MCF 10A (cell line): Measurements from ENCODE around the gene OSM. TPM values are rescaled to one million over a fixed set of nuclear protein-coding genes. Genes with fewer than 3 reads are reported as not detected.

Experiments
- BruUV-seq: library from RNA; stranded (reverse); fragments of 400-500 nt; replicated peaks from 2 replicates; lab custom pipeline; 2021; lab: Mats Ljungman, UMichigan
- CTCF ChIA-PET: fragments of 300-600 bp; sonication (Branson Sonifier 250); formaldehyde crosslinking; extraction: SDS; loops from one replicate; lab custom pipeline; 2021; ENCODE audit warnings: antibody characterized with exemption, inconsistent platforms; lab: Yijun Ruan, JAX
- POLR2A ChIA-PET: fragments of 300-600, 350-650 bp; sonication (Branson Sonifier 250); formaldehyde crosslinking; extraction: SDS; loops from one replicate; lab custom pipeline; 2020; ENCODE audit warnings: antibody characterized with exemption, inconsistent platforms; lab: Yijun Ruan, JAX
- DNase-seq: peaks from one replicate; pipeline ENCODE4 v3.0.0-alpha.2; 2018; ENCODE audit not compliant: unreplicated experiment
- H3K27ac Mint-ChIP-seq: one replicate; pipeline ENCODE4 v1.8.0; 2022; ENCODE audit warnings: mild to moderate bottlenecking, low read depth, mixed read lengths; ENCODE audit not compliant: unreplicated experiment
- H3K27me3 Mint-ChIP-seq: one replicate; pipeline ENCODE4 v1.8.0; 2022; ENCODE audit warnings: mixed read lengths; ENCODE audit not compliant: insufficient read depth, unreplicated experiment
- H3K36me3 Mint-ChIP-seq: one replicate; pipeline ENCODE4 v1.8.0; 2022; ENCODE audit warnings: mild to moderate bottlenecking, moderate library complexity, mixed read lengths; ENCODE audit not compliant: insufficient read depth, unreplicated experiment
- H3K4me1 Mint-ChIP-seq: one replicate; pipeline ENCODE4 v1.8.0; 2022; ENCODE audit warnings: mixed read lengths; ENCODE audit not compliant: insufficient read depth, unreplicated experiment
- H3K4me3 Mint-ChIP-seq: one replicate; pipeline ENCODE4 v1.8.0; 2022; ENCODE audit warnings: mild to moderate bottlenecking, moderate library complexity, mixed read lengths; ENCODE audit not compliant: unreplicated experiment
- H3K9me3 Mint-ChIP-seq: one replicate; pipeline ENCODE4 v1.8.0; 2022; ENCODE audit warnings: mixed read lengths; ENCODE audit not compliant: unreplicated experiment
- CTCF ChIP-seq: fragments of 200-600 bp; IDR thresholded peaks from one replicate; pipeline ENCODE4 v1.8.0; 2022; ENCODE audit warnings: antibody characterized with exemption, mild to moderate bottlenecking; ENCODE audit not compliant: unreplicated experiment
- intact Hi-C: fragments of 100-400 bp; cut with micrococcal nuclease; formaldehyde crosslinking; loops from 2 replicates; pipeline ENCODE4 v1.14.1; 2022
- total RNA-seq: library from RNA; stranded (reverse); gene quantifications from 2 replicates; pipeline ENCODE4 v1.2.3, GENCODE V29; 2022

OSM gene
- total RNA-seq, 1 experiment from 2014 or later: not detected

DNA sequence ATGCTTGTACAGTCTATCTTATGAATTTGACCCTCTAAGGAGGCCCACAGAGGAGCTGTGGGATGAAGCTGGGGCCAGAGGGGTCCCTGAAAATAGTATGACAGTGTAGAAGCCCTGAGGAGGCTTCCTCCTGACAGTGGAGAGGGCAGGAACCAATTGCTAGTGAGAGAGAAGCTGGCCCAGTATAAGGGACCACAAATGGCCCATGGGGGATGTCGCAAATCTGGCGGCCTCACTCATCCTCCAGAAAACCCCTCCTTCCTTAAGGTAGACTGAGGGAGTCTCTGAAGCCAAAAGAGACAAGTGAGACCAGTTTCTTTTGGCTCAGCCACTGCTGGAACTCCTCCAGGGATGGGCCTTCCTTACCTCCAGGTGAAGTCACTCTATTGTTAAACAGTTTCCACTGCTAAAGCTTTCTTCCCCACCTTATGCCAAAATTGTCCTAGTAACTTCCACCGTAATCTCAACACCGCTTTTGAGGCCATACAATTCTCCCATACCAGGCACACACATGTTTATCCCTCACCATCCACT lies 40.5 kb upstream of the OSM start:
- Mint-ChIP-seq H3K27ac (no peak overlapping the region), H3K27me3 (no peaks in the 10 kb centered on the region), H3K36me3 (no peaks in the 10 kb centered on the region), H3K4me1 (peaks cover 66% of the 10 kb centered on the region), H3K9me3 (no peaks in the 10 kb centered on the region), H3K4me3 (no peak overlapping the region)
- no TSS peak for BruUV-seq
- ChIA-PET POLR2A (interaction anchor here (1.0 kb wide), 1 partner anchor 16 kb away, joined by 3 read pairs; no protein-coding TSS in a partner anchor), CTCF (interaction anchor here (0.6 kb wide), 1 partner anchor 12 kb away, joined by 3 read pairs; no protein-coding TSS in a partner anchor)
- no peak for TF ChIP-seq CTCF
- intact Hi-C loops: no loop called here
- DNase-seq: no peak

DNA sequence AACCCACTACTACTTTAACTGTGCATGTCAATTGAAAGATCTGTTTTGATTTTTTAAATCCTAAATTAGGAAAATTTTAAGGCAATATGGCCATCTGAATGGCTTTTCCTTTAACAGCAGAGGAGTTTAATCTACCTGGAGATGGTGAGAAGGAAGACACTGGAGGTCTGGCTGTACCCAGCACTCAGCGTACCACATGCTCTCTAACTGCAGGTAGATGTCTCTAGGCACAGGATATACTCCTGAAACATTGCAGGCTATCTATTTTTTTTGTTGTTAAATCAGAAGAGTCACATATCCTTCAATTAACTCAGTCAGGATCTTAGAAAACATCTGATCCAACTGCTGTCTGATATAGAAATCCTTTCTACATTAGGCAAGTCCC lies 40.0 kb upstream of the OSM start:
- no peak overlapping the region for H3K4me3 Mint-ChIP-seq
- no peak for TF ChIP-seq CTCF
- H3K27me3 Mint-ChIP-seq: no peaks in the 10 kb centered on the region
- no TSS peak for BruUV-seq
- H3K36me3 Mint-ChIP-seq: no peaks in the 10 kb centered on the region
- CTCF ChIA-PET: interaction anchor here (1.4 kb wide), 1 partner anchor 18 kb away, joined by 4 read pairs; no protein-coding TSS in a partner anchor
- POLR2A ChIA-PET: interaction anchor here (1.0 kb wide), 1 partner anchor 16 kb away, joined by 3 read pairs; no protein-coding TSS in a partner anchor
- H3K9me3 Mint-ChIP-seq: no peaks in the 10 kb centered on the region
- intact Hi-C loops: no loop called here
- H3K27ac Mint-ChIP-seq: no peak overlapping the region
- peaks cover 67% of the 10 kb centered on the region for H3K4me1 Mint-ChIP-seq
- no peak for DNase-seq

DNA sequence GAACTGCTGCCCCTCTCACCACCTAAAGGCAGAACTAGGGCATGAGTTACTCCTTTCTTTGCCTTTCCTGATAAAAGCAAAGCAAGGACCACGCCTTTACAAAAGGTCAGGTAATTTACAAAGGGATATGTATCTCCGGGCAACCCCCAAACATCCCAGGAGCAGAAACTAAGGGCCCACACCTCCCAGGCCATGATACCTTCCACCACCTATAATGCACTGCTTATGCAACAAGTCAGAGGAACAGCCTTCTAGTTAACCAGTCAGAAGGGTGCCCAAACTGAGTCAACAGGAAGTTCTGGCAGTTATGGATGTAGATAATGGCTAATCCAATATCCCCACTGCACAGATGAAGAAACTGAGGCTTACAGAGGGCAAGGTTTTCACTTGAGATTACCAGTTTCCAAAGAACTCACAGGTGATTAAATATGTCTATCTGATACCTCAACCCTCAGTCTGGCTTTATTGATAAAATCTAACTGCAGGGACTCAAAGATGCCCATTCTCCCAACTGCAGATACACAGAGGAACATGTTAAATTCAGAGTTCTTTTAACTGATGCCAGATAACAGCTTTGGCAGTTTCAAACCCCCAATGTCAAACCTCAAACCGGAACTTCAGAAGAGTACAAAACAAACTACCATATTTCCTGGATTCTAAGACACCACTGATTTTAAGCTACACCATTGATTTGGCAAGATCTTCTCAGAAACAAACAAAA lies 39.4 kb upstream of the OSM start:
- H3K36me3 Mint-ChIP-seq: no peaks in the 10 kb centered on the region
- no peaks in the 10 kb centered on the region for H3K27me3 Mint-ChIP-seq
- H3K4me1 Mint-ChIP-seq: peaks cover 66% of the 10 kb centered on the region
- intact Hi-C loops: no loop called here
- DNase-seq: no peak
- H3K4me3 Mint-ChIP-seq: no peak overlapping the region
- POLR2A ChIA-PET: interaction anchor here (1.0 to 6.3 kb wide), 2 partner anchors 15 to 17 kb away, joined by 3 to 41 read pairs; partner anchors contain the start of gene CASTOR1
- peak overlapping the region; percentile 49 for H3K27ac Mint-ChIP-seq
- no TSS peak for BruUV-seq
- H3K9me3 Mint-ChIP-seq: no peaks in the 10 kb centered on the region
- TF ChIP-seq CTCF: no peak
- CTCF ChIA-PET: interaction anchor here (1.4 kb wide), 1 partner anchor 19 kb away, joined by 4 read pairs; no protein-coding TSS in a partner anchor

GRCh38 chr22:30305519-30305905 lies 38.9 kb upstream of the OSM start:
- intact Hi-C loops: no loop called here
- Mint-ChIP-seq H3K4me1 (peaks cover 60% of the 10 kb centered on the region), H3K4me3 (peak overlapping the region; percentile 15)

More at GRCh38 chr22:30305519-30305905, 38.9 kb upstream of the OSM start:
- Mint-ChIP-seq H3K27me3 (no peaks in the 10 kb centered on the region), H3K27ac (peak overlapping the region; percentile 49), H3K9me3 (no peaks in the 10 kb centered on the region), H3K36me3 (peaks cover under 1% of the 10 kb centered on the region)
- BruUV-seq: no TSS peak
- no peak for TF ChIP-seq CTCF
- POLR2A ChIA-PET: interaction anchor here (6.3 kb wide), 1 partner anchor 16 kb away, joined by 41 read pairs; the partner anchor contains the start of gene CASTOR1
- peak; percentile 42 for DNase-seq
- CTCF ChIA-PET: interaction anchor here (1.0 to 1.4 kb wide), 3 partner anchors 14 to 50 kb away, joined by 4 to 5 read pairs (median 4); no protein-coding TSS in a partner anchor
